Measurements from ENCODE around the gene THSD4. TPM values are rescaled to one million over a fixed set of nuclear protein-coding genes. Genes with fewer than 3 reads are reported as not detected.

THSD4 gene
- total RNA-seq, 2 experiments from 2014 or later, result not detected

DNA sequence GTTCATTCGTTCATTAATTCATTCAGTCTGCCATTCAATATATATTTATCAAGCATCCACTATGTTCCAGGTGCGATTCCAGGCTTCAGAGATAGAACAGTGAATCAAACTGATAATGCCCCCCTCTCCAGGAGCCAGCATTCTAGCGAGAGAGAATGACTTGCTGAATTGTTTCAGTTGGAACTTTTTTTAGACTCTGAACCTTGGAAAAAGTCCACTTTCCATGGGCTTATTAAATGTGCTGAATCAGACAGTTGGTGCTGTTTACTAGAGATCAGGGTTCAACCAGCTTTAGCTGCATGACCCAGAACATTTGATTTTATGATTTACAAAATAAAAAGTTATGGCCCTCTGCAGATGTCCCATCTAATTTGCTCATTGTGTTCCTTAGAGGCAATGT is 213.2 kb downstream of the THSD4 start:
- ChIA-PET CTCF (no interaction called here), POLR2A (no interaction called here)
- DNase-seq (no peak), ATAC-seq (ENCODE audit: poor library complexity) (no peak)
- no peak overlapping the region for H3K27ac ChIP-seq (ENCODE audit: low read depth in 1 of 2, low read length in 2 of 2)
- intact Hi-C loops (cut with DNase I, micrococcal nuclease), result no loop called here
- no peak overlapping the region for H3K27ac Mint-ChIP-seq
- TF ChIP-seq, protein P1, sequence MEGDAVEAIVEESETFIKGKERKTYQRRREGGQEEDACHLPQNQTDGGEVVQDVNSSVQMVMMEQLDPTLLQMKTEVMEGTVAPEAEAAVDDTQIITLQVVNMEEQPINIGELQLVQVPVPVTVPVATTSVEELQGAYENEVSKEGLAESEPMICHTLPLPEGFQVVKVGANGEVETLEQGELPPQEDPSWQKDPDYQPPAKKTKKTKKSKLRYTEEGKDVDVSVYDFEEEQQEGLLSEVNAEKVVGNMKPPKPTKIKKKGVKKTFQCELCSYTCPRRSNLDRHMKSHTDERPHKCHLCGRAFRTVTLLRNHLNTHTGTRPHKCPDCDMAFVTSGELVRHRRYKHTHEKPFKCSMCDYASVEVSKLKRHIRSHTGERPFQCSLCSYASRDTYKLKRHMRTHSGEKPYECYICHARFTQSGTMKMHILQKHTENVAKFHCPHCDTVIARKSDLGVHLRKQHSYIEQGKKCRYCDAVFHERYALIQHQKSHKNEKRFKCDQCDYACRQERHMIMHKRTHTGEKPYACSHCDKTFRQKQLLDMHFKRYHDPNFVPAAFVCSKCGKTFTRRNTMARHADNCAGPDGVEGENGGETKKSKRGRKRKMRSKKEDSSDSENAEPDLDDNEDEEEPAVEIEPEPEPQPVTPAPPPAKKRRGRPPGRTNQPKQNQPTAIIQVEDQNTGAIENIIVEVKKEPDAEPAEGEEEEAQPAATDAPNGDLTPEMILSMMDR (IDR thresholded peaks at IDR 0.05), result no peak
- H3K4me1 ChIP-seq (ENCODE audit: insufficient read depth, low read length), result no peaks in the 10 kb centered on the region
- no peaks in the 10 kb centered on the region for H3K36me3 ChIP-seq (ENCODE audit: insufficient read depth, low read length)
- H3K36me3 Mint-ChIP-seq (ENCODE audit: low read depth), result no peaks in the 10 kb centered on the region
- no peak overlapping the region for H3K4me3 Mint-ChIP-seq
- no peaks in the 10 kb centered on the region for H3K9me3 ChIP-seq (ENCODE audit: control insufficient read depth in 1 of 2, insufficient read depth in 1 of 2, low read length in 2 of 2)
- no peaks in the 10 kb centered on the region for H3K9me3 Mint-ChIP-seq
- no peaks in the 10 kb centered on the region for H3K27me3 ChIP-seq (ENCODE audit: control insufficient read depth in 1 of 2, insufficient read depth in 2 of 2, low read length in 2 of 2)
- no peak overlapping the region for H3K4me3 ChIP-seq (ENCODE audit: low read length)
- no peaks in the 10 kb centered on the region for H3K27me3 Mint-ChIP-seq
- no peaks in the 10 kb centered on the region for H3K4me1 Mint-ChIP-seq (ENCODE audit: low read depth)

DNA sequence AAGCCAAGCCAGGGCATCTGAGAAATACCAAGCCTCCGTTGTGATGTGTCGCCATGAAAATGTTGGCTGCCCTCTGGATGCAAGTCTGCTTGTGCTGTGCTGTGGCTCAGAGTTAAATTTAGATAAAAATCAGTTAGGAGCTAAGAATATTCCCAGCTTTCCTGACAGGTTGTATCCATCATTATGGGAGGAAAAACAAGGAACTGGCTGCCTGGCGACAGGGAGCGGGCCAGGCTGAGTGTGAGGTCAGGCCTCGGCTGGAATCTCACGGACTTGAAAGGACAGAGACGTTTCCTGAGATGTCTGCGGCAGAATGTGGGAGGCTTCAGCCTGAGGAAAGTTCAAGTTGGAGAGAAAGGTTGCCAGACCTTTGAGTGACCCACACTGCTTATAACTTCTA is 213.8 kb downstream of the THSD4 start:
- no peaks in the 10 kb centered on the region for H3K4me1 Mint-ChIP-seq (ENCODE audit: low read depth)
- CTCF ChIA-PET, result no interaction called here
- H3K36me3 Mint-ChIP-seq (ENCODE audit: low read depth), result no peaks in the 10 kb centered on the region
- POLR2A ChIA-PET, result no interaction called here
- Histone ChIP-seq H3K4me3 (ENCODE audit: low read length) (no peak overlapping the region), H3K27me3 (ENCODE audit: control insufficient read depth in 1 of 2, insufficient read depth in 2 of 2, low read length in 2 of 2) (no peaks in the 10 kb centered on the region), H3K27ac (ENCODE audit: low read depth in 1 of 2, low read length in 2 of 2) (no peak overlapping the region), H3K9me3 (ENCODE audit: control insufficient read depth in 1 of 2, insufficient read depth in 1 of 2, low read length in 2 of 2) (no peaks in the 10 kb centered on the region), H3K4me1 (ENCODE audit: insufficient read depth, low read length) (no peaks in the 10 kb centered on the region), H3K36me3 (ENCODE audit: insufficient read depth, low read length) (no peaks in the 10 kb centered on the region)
- no peak for DNase-seq
- no peaks in the 10 kb centered on the region for H3K9me3 Mint-ChIP-seq
- no peak overlapping the region for H3K4me3 Mint-ChIP-seq
- ATAC-seq (ENCODE audit: poor library complexity), result no peak
- TF ChIP-seq, protein P1 (IDR thresholded peaks at IDR 0.05), result no peak
- no peaks in the 10 kb centered on the region for H3K27me3 Mint-ChIP-seq
- no peak overlapping the region for H3K27ac Mint-ChIP-seq
- intact Hi-C loops (cut with DNase I, micrococcal nuclease), result no loop called here

GRCh38 chr15:71329497-71330260 is 214.4 kb downstream of the THSD4 start:
- ChIA-PET POLR2A (no interaction called here), CTCF (interaction anchor here (0.7 kb wide), 1 partner anchor 34 kb away, joined by 3 read pairs; no protein-coding TSS in a partner anchor)
- DNase-seq, result no peak
- Mint-ChIP-seq H3K27ac (no peak overlapping the region), H3K36me3 (ENCODE audit: low read depth) (no peaks in the 10 kb centered on the region), H3K27me3 (no peaks in the 10 kb centered on the region), H3K4me3 (no peak overlapping the region), H3K4me1 (ENCODE audit: low read depth) (no peaks in the 10 kb centered on the region), H3K9me3 (no peaks in the 10 kb centered on the region)
- intact Hi-C loops (cut with DNase I, micrococcal nuclease), result no loop called here
- Histone ChIP-seq H3K36me3 (ENCODE audit: insufficient read depth, low read length) (no peaks in the 10 kb centered on the region), H3K4me1 (ENCODE audit: insufficient read depth, low read length) (no peaks in the 10 kb centered on the region), H3K9me3 (ENCODE audit: control insufficient read depth in 1 of 2, insufficient read depth in 1 of 2, low read length in 2 of 2) (no peaks in the 10 kb centered on the region), H3K27me3 (ENCODE audit: control insufficient read depth in 1 of 2, insufficient read depth in 2 of 2, low read length in 2 of 2) (no peaks in the 10 kb centered on the region), H3K4me3 (ENCODE audit: low read length) (no peak overlapping the region), H3K27ac (ENCODE audit: low read depth in 1 of 2, low read length in 2 of 2) (no peak overlapping the region)
- TF ChIP-seq, protein P1 (IDR thresholded peaks at IDR 0.05), result no peak
- ATAC-seq (ENCODE audit: poor library complexity), result no peak

All from CD4-positive, alpha-beta T cell (primary cell).